NCI-H2196 treated with DMSO at 0.1 percent for 48 hours (cell line): ENCODE results near the gene OBI1.

Source experiments
- DNase-seq: peaks from one replicate; lab custom pipeline; 2025; ENCODE audit not compliant: unreplicated experiment; lab: John Stamatoyannopoulos, UW

Gene OBI1

GRCh38 chr13:78592584-78592983, 66.4 kb downstream of the OBI1 start:
- DNase-seq: no peak

GRCh38 chr13:78589206-78589605, 69.7 kb downstream of the OBI1 start:
- no peak for DNase-seq

- no peak for DNase-seq
Observed at GRCh38 chr13:78587395-78587794, 71.6 kb downstream of the OBI1 start.

- no peak for DNase-seq
Observed at GRCh38 chr13:78586706-78587105, 72.2 kb downstream of the OBI1 start.

GRCh38 chr13:78576261-78576660, 82.7 kb downstream of the OBI1 start:
- no peak for DNase-seq

- DNase-seq: no peak
Observed at GRCh38 chr13:78572459-78572858, 86.5 kb downstream of the OBI1 start.

- DNase-seq: no peak
Observed at GRCh38 chr13:78569029-78569428, 89.9 kb downstream of the OBI1 start.

GRCh38 chr13:78566631-78567030, 92.3 kb downstream of the OBI1 start:
- DNase-seq: no peak
